GM18505 (cell line): ENCODE results near the gene IRF3.

Experiments
- ATAC-seq: cut with Tn5 transposase; IDR thresholded peaks from one replicate; pipeline ENCODE4 v1.9.1; 2021; ENCODE audit not compliant: unreplicated experiment
- POLR2A ChIP-seq: IDR thresholded peaks from 4 replicates; pipeline ENCODE4 v1.6.1; 2011; ENCODE audit warnings: borderline replicate concordance; ENCODE audit not compliant: insufficient read depth, insufficient read length; ENCODE audit errors: extremely low read depth

Gene IRF3

DNA sequence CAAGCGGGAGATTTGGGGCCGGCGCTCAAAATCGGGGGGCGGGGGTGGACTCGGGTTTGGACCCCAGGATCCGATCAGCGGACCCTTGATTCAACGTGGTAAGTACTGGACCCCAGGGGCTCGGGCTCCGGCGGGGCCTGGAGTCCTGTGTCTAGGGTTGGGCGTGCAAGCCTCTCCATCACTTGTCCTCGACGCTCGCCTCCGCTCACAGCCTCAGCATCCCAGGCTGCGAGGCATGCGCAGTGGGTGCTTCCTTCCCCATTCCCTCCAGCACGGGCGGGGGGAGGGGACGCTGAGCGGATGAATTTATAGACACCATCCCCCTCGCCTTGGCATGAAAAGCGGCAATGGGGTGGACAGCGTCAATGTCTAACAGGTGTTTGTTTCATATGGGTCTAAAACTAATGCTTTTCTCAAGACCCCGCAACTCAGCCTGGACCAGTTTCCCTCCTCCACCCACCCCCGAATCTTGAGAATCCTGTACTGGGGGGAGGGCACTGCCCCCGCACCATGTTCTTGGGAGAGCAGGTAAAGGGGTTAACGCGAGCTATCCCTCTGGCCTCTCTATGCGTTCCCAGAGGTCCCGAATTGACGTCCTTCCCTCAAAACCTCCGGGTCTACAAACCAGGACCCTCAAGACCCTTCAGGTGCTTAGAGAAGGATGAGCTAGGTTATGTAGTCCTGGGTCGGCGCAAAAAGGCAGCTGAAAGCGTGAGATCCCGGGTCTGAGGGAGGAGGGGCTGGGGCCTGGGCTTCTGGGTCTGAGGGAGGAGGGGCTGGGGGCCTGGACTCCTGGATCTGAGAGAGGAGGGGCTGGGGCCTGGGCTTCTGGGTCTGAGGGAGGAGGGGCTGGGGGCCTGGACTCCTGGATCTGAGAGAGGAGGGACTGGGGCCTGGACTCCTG lies 25.8 kb upstream of the IRF3 start:
- no peak for TF ChIP-seq POLR2A
- ATAC-seq: no peak

DNA sequence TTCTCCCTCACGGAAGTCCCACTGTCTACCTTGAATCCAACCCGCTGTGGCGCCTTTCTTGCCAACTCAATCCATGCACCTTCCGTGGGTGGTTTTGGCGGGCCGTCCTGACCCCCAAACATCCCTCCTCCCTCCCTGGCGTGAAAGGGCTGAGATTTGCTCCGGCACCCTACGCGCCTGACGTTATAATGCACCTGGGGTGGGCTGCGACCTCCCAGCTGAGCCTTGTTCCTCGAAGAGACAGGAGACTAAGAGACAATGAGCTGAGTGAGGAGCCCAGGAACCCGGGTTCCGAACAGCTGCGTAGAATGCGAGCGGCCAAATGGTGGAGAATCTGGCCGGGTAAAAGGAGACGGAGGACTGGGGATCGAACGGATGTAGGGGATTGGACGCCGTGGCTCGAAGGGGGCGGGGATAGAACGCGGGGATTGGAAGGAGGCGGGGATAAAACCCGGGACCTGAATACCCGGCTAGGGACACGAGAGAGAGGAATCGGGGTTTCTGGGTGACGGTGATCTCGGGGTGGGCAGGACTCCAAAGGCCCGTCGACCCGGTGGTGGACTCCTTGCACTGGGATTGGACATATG lies 25.1 kb upstream of the IRF3 start, which contains the start of gene CPT1C:
CPT1C (plus strand) TSS at position 461 of the 587 bp plus-strand sequence. CDS start 1,137 bp downstream, outside the sequence.
- no peak for ATAC-seq
- no peak for TF ChIP-seq POLR2A

DNA sequence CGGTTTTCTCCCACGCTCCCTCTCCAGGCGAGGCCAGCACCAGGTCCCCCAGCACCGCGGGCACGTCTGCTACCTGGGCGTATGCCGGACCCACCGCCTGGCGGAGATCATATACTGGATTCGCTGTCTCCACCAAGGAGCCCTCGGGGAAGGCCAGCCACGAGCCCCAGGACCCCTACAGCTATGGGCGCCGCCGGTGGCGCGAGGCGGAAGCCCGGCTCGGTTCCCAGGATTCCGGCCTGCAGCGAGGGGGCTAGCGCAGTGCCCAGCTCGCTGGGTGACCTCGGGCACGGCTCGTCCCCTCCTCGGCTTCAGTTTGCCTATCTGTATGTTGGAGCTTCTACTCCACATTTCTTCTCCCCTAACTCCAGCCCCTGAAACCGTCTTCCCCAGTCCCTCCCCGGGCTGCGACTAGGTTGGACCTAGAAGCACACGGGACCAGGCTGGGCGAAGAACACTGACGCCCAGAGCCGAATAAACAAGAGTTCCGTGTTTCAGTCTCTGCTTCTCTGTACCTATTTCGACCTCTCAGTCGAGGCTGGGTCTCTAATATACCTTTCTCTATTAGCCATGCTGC lies 24.5 kb upstream of the IRF3 start:
- ATAC-seq: no peak
- no peak for TF ChIP-seq POLR2A

DNA sequence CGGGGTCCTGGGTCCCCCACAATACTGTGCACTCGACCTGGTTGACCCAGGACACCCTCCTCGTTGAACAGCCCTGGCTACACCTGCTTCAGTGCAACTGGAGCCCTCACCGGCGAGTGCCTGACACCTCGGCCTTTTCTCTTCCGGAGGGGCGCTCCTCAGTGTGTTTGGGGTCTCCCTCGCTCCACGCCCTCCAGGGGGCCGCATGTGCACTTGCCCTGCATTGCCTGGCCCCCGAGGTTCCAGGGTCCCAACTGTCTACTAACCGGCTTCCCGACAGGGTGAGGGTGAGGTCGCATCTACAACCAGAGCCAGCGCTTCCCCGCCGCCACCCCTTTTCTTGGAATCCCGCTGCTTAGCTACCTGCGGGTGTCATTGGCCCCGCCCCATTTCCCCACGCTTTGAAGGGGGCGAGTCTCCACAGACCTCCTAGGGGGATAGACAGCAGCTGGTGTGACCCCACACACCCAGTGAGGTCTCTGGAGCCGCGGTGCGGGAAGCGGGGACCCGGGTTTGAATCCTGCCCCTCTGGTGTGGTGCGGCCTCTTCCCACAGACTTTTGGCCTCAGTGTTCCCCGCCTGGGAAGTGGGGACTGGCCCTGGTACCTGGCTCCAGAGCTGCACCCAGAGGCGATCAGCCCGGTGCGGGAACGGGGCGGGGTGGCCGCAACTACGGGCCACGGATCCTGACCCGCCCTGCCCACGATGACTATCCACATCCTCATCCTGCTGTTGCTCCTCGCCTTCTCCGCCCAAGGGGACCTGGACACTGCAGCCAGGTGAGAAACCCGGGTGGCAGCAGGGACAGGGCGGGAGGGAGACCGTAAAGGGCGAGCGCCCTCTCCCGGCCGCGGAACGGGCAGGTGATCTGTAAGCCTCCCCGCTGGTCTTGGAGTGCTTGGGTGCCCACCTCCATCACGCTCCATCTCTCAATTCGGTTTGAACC lies 23.7 kb upstream of the IRF3 start, which contains the start of gene ADM5:
ADM5 (plus strand) TSS at position 462 of the 946 bp plus-strand sequence; CDS start at position 706, 244 bp downstream.
- ATAC-seq: no peak
- no peak for TF ChIP-seq POLR2A

DNA sequence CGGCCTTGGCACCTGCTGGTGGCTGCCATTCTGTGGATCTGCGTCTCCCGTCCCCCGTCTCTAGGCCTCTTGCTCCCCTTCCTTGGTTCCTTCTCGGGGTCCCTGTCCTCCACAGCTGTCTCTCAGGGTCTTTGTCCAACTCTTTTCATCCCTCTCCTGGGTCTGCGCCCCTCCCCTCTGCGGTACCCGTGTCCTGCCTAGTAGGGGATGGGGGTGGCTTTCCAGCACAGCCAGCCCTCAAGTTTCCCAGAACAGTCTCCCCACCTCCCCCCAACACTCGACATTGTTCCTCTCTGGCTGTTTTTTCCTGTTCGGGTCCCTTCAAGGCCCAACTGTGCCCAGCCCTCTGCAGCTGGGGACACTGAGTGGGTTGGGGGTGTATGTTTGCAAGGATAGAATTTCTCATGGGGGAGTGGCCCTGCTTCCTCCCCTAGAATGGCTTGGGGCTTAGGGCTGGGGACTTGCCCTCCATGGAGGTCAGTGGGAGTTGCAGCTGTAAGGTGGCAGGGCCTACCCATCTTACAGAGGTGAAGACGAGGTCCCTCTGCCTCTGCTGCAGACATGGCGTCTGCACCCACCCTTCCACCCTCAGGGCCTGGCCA lies 23.0 kb upstream of the IRF3 start:
- no peak for TF ChIP-seq POLR2A
- ATAC-seq: no peak

DNA sequence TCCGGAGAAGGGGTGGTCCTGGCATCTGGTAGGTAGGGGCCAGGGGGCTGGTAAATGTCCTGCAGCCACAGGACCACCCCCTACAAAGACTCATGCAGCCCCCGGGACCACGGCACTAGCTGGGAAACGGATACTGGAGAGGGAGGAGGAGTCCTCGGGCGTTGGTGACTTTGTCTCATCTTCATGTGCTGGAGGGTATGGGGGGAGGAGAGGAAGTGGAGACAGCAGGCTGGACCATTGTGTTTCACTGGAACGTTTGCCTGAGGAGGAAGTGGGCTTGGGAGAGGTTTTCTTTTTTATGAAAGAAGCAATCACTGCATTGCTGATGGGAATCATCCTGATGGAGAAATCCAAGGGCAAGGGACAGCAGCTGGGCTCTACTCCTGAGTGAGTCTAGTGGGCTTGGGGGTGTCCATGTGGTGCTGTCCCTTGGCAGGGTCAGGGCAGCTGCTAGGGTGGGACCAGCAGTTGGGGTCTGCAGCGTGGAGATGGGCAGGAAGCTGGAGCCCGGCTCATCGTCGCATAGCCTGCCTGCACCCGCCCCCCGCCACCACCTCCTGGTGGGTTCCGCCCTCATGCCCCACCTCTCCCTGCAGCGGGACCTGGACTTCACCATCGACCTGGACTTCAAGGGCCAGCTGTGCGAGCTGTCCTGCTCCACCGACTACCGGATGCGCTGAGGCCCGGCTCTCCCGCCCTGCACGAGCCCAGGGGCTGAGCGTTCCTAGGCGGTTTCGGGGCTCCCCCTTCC lies 22.1 kb upstream of the IRF3 start:
- no peak for ATAC-seq
- peak; percentile 10 for TF ChIP-seq POLR2A

DNA sequence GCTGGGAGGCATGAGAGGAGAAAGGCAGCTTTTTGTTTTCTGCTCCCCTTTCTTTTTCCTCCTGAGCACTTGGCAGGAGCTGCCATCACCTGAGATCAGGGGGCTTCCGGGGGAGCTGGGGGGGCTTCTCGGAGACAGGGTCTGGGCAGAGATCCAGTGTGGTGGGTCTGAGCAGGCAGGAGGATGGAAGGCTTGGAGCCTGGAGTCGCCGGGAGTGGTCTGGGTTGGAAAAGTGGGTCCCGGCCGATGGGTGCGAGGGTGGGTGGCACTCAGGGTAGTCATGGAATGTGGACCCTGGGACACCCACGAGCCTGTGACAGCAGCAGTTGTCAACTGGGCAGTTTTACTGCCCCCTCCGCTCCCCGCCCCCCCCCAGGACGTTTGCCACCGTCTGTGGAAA lies 21.5 kb upstream of the IRF3 start:
- ATAC-seq: no peak
- no peak for TF ChIP-seq POLR2A

DNA sequence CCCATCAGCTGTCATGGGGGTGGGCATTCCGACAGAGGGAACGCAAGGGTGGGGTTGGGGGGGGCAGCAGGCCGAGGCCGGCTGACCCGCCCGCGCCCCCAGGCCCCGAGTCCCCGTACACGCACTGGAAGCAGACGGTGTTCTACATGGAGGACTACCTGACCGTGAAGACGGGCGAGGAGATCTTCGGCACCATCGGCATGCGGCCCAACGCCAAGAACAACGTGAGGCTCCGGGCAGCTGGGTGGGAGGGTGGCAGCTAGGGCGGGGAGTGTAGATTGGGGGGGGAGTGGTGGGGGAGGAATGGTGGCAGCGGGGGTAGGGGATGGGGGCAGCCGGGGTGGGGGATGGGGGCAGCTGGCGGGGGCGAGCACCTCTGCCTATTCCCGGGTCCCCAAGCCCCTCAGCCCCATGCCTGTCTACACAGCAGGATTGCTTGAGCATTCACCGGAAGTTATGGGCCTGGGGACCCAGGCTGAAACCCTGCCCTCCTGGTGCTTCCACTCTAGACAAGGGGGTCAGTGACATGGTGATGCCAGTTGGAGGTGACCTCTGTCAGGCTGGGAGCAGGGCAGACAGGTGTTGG lies 20.9 kb upstream of the IRF3 start:
- ATAC-seq: no peak
- TF ChIP-seq POLR2A: no peak

DNA sequence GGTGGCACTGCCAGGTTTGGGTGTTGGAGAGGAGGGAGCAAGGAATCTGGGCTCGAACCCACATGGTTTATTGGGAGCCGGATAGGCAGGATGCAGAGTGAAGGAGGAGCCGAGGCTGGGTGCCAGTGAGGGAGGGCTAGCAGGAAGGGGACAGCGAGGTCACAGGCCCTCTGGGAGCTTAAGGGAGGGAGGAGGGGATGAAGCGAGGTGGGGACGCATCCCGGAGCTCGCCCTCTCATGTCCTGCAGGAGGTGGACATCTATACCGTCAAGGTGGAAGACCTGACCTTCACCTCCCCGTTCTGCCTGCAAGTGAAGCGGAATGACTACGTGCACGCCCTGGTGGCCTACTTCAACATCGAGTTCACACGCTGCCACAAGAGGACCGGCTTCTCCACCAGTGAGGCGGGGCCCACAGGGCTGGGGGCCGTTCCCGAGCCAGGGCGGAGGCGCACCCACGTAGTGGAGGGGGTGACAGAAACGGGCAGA lies 20.2 kb upstream of the IRF3 start:
- no peak for ATAC-seq
- peak; percentile 40 for TF ChIP-seq POLR2A

DNA sequence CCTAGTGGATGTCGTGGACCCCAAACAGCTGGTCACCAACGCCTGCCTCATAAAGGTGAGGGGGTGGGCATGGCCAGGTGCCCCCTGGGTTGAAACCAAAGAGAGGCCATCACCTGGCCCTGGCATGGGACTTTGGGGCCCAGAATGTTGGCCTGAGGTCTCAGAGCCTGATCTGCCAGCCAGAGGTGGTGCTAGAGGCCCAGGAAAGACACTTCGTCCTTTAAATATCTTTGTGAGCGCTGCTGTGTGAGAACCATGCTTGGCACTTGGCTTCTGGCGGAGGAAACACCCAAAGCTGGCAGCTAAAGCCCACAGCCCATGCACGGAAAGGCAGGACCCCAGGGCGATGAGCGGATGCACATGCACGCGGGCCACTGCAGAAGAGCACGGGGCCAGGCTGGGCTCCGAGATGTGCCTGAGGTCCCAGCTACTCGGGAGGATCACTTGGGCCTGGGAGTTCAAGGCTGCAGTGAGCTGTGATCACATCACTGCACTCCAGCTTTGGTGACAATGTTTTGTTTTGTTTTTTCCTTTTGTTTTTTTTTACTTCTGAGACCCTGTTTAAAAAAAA lies 19.4 kb upstream of the IRF3 start:
- peak; percentile 28 for TF ChIP-seq POLR2A
- ATAC-seq: no peak
